ENCODE measurements around the gene GUCY1B1. TPM values are rescaled to one million over a fixed set of nuclear protein-coding genes. Genes with fewer than 3 reads are reported as not detected.
"Not testable (repeated sequence)": the region's sequence is repeated elsewhere in the genome, so short reads cannot be mapped to it uniquely, and the experiment has no call there.

GUCY1B1 gene
- polyA plus RNA-seq, 3 donors = 0.60 to 0.89 (median 0.72) TPM

DNA sequence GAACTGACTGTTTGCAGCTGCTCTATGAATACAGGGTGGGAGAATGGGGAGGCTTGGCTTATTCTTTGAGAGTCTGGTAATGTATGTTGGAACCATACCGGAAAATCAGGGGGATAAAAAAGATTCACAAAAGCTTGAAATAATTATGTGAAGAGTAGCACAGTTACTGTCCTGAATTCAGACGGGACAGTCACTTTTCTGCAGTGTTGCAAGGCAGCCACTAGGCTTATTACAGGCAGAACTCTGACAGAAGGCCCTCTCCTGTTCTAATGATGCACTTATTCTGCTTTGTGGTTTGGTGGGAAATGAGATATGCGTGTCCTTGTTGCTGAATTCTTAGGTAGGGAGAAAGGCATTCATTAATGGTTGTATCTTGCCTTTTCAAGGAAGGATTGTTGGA is 37.2 kb downstream of the GUCY1B1 start:
- Histone ChIP-seq H3K4me3 (replicated peaks in 1 of 3; ENCODE audit: low read depth in 2 of 3, low read length in 3 of 3) (no peak overlapping the region), H3K27me3 (ENCODE audit: control insufficient read depth in 2 of 2, insufficient read depth in 2 of 2, low read length in 2 of 2) (no peaks in the 10 kb centered on the region), H2AFZ (ENCODE audit: insufficient read depth, low read depth, low read length, poor library complexity, severe bottlenecking) (no peak overlapping the region), H3K36me3 (replicated peaks in 1 of 2; ENCODE audit: control insufficient read depth in 1 of 2, insufficient read depth in 2 of 2, low read length in 2 of 2) (no peaks in the 10 kb centered on the region), H3K79me2 (ENCODE audit: insufficient read depth, low read length) (no peaks in the 10 kb centered on the region), H3K4me2 (replicated peaks; ENCODE audit: extremely low read depth, low read length, poor library complexity, severe bottlenecking) (no peak overlapping the region), H3K27ac (ENCODE audit: low read depth in 1 of 2, low read length in 2 of 2) (no peak overlapping the region), H3K9me3 (replicated peaks in 1 of 2; ENCODE audit: control insufficient read depth in 1 of 2, insufficient read depth in 1 of 2, low read length in 2 of 2) (no peaks in the 10 kb centered on the region), H3K4me1 (ENCODE audit: control insufficient read depth in 1 of 2, insufficient read depth in 2 of 2, low read length in 2 of 2) (no peaks in the 10 kb centered on the region), H3K9ac (ENCODE audit: insufficient read depth, low read length, poor library complexity, severe bottlenecking) (no peak overlapping the region), H4K20me1 (ENCODE audit: insufficient read depth, low read length) (no peaks in the 10 kb centered on the region)
- H3K4me3 Mint-ChIP-seq = no peak overlapping the region
- H3K4me1 Mint-ChIP-seq = no peaks in the 10 kb centered on the region
- DNase-seq = no peak
- no peaks in the 10 kb centered on the region for H3K36me3 Mint-ChIP-seq
- intact Hi-C loops (cut with micrococcal nuclease) = no loop called here
- TF ChIP-seq CTCF (IDR thresholded peaks at IDR 0.05) = peak; percentile 32
- WGBS (ENCODE audit: insufficient coverage) = 71% methylated on average over 3 of the region's 3 CpGs
- no peak overlapping the region for H3K27ac Mint-ChIP-seq
- peaks cover 0 to 2% (median 0%) of the 10 kb centered on the region in 3 donors for H3K27me3 Mint-ChIP-seq (ENCODE audit: low read depth in 3 of 3)
- no peaks in the 10 kb centered on the region for H3K9me3 Mint-ChIP-seq

- H3K9ac ChIP-seq (ENCODE audit: insufficient read depth, low read length, poor library complexity, severe bottlenecking); H4K20me1 ChIP-seq (ENCODE audit: insufficient read depth, low read length); H3K4me2 ChIP-seq (replicated peaks; ENCODE audit: extremely low read depth, low read length, poor library complexity, severe bottlenecking); intact Hi-C loops (cut with micrococcal nuclease); H3K36me3 ChIP-seq (replicated peaks in 1 of 2; ENCODE audit: control insufficient read depth in 1 of 2, insufficient read depth in 2 of 2, low read length in 2 of 2); H3K4me1 ChIP-seq (ENCODE audit: control insufficient read depth in 1 of 2, insufficient read depth in 2 of 2, low read length in 2 of 2); H3K4me3 ChIP-seq (replicated peaks in 1 of 3; ENCODE audit: low read depth in 2 of 3, low read length in 3 of 3); H3K9me3 ChIP-seq (replicated peaks in 1 of 2; ENCODE audit: control insufficient read depth in 1 of 2, insufficient read depth in 1 of 2, low read length in 2 of 2); DNase-seq; H3K27me3 Mint-ChIP-seq (ENCODE audit: low read depth in 3 of 3); H3K36me3 Mint-ChIP-seq; H3K79me2 ChIP-seq (ENCODE audit: insufficient read depth, low read length); H2AFZ ChIP-seq (ENCODE audit: insufficient read depth, low read depth, low read length, poor library complexity, severe bottlenecking); H3K27ac Mint-ChIP-seq; H3K27ac ChIP-seq (ENCODE audit: low read depth in 1 of 2, low read length in 2 of 2); H3K4me3 Mint-ChIP-seq; H3K27me3 ChIP-seq (ENCODE audit: control insufficient read depth in 2 of 2, insufficient read depth in 2 of 2, low read length in 2 of 2); H3K4me1 Mint-ChIP-seq; H3K9me3 Mint-ChIP-seq: not testable (repeated sequence)
- no CpG with 5 or more reads among the region's 4 CpGs for WGBS (ENCODE audit: insufficient coverage)
Measured at GRCh38 chr4:155797581-155797980, 38.8 kb downstream of the GUCY1B1 start.

All from CD14-positive monocyte (primary cell).